PC-9 (cell line): ENCODE results near the gene SYNDIG1. TPM values are rescaled to one million over a fixed set of nuclear protein-coding genes. Genes with fewer than 3 reads are reported as not detected.

Experiments used
- BruUV-seq: library from RNA; stranded (reverse); fragments of 400-500 nt; replicated peaks from 2 replicates; lab custom pipeline; 2021; lab: Mats Ljungman, UMichigan
- CTCF ChIA-PET: fragments of 300-600 bp; sonication (Branson Sonifier 250); formaldehyde crosslinking; loops from one replicate; lab custom pipeline; 2022; ENCODE audit warnings: antibody characterized with exemption; lab: Charles Lee
- POLR2A ChIA-PET: fragments of 300-600 bp; sonication (Branson Sonifier 250); formaldehyde crosslinking; loops from one replicate; lab custom pipeline; 2022; ENCODE audit warnings: antibody characterized with exemption; ENCODE audit not compliant: unreplicated experiment; lab: Charles Lee
- DNase-seq, 2 experiments: peaks; one replicate each; pipeline versions ENCODE4 v3.0.0 to v3.0.0-alpha.2; 2015 to 2022; ENCODE audit warnings: mixed read lengths in 1 of 2
- H2AFZ ChIP-seq: fragments of 200-600 bp; sonication (generic); 2 replicates; pipeline ENCODE4 v1.8.1; 2017; ENCODE audit warnings: antibody characterized with exemption
- H3F3A ChIP-seq: fragments of 200-600 bp; sonication (generic); 2 replicates; pipeline ENCODE4 v1.8.1; 2017; ENCODE audit warnings: antibody characterized with exemption, mild to moderate bottlenecking, low read depth; ENCODE audit not compliant: insufficient read depth
- H3K27ac ChIP-seq: fragments of 200-600 bp; sonication (generic); 2 replicates; pipeline ENCODE4 v1.6.1; 2016; ENCODE audit warnings: mixed run types
- H3K27me3 ChIP-seq: fragments of 200-600 bp; sonication (generic); 2 replicates; pipeline ENCODE4 v1.6.1; 2016; ENCODE audit warnings: low read depth, mixed run types; ENCODE audit not compliant: insufficient read depth
- H3K36me3 ChIP-seq: fragments of 200-600 bp; sonication (generic); 2 replicates; pipeline ENCODE4 v1.6.1; 2016; ENCODE audit warnings: low read depth, mixed run types
- H3K4me1 ChIP-seq: fragments of 200-600 bp; sonication (generic); replicated peaks from 2 replicates; pipeline ENCODE4 v1.6.1; 2016; ENCODE audit warnings: mixed run types; ENCODE audit not compliant: insufficient read depth
- H3K4me2 ChIP-seq: fragments of 200-600 bp; sonication (generic); 2 replicates; pipeline ENCODE4 v1.6.1; 2017; ENCODE audit warnings: mixed run types
- H3K4me3 ChIP-seq: fragments of 200-600 bp; sonication (generic); 2 replicates; pipeline ENCODE4 v1.6.1; 2016; ENCODE audit warnings: mixed run types
- H3K79me2 ChIP-seq: fragments of 200-600 bp; sonication (generic); 2 replicates; pipeline ENCODE4 v1.6.1; 2017; ENCODE audit warnings: low read depth, mixed run types
- H3K9me2 ChIP-seq: fragments of 200-600 bp; sonication (generic); 2 replicates; pipeline ENCODE4 v1.8.1; 2017; ENCODE audit warnings: mild to moderate bottlenecking; ENCODE audit not compliant: insufficient read depth
- H3K9me3 ChIP-seq: fragments of 200-600 bp; sonication (generic); 2 replicates; pipeline ENCODE4 v1.8.1; 2016; ENCODE audit warnings: low read depth; ENCODE audit not compliant: insufficient read depth
- H4K20me1 ChIP-seq: fragments of 200-600 bp; sonication (generic); 2 replicates; pipeline ENCODE4 v1.8.1; 2017; ENCODE audit not compliant: insufficient read depth
- CTCF ChIP-seq: fragments of 200-600 bp; sonication (generic); conservative IDR thresholded peaks from 2 replicates; pipeline ENCODE4 v1.6.1; 2017; ENCODE audit warnings: mixed run types, antibody characterized with exemption, mild to moderate bottlenecking, moderate library complexity
- EZH2 ChIP-seq: fragments of 200-600 bp; sonication (generic); IDR thresholded peaks from 2 replicates; pipeline ENCODE4 v1.8.0; 2017; ENCODE audit warnings: antibody characterized with exemption, low read depth
- intact Hi-C: fragments of 100-400 bp; cut with micrococcal nuclease; formaldehyde crosslinking; loops from one replicate; pipeline ENCODE4 v1.10.0; 2022; ENCODE audit not compliant: unreplicated experiment
- total RNA-seq: library from RNA; stranded (reverse); gene quantifications from 2 replicates; pipeline ENCODE4 v1.2.3, GENCODE V29; 2021

SYNDIG1 gene
- total RNA-seq, 1 experiment from 2014 or later, result 0.17 TPM

- no TSS peak for BruUV-seq
- Histone ChIP-seq H3K79me2 (no peaks in the 10 kb centered on the region), H3K27me3 (no peaks in the 10 kb centered on the region), H3K9me2 (no peaks in the 10 kb centered on the region), H3K4me2 (no peak overlapping the region), H3F3A (no peaks in the 10 kb centered on the region), H3K4me1 (no peaks in the 10 kb centered on the region), H3K9me3 (no peaks in the 10 kb centered on the region), H3K36me3 (no peaks in the 10 kb centered on the region), H4K20me1 (no peaks in the 10 kb centered on the region), H2AFZ (no peak overlapping the region), H3K4me3 (no peak overlapping the region), H3K27ac (no peak overlapping the region)
- no peak for DNase-seq
- intact Hi-C loops, result no loop called here
- CTCF ChIA-PET, result no interaction called here
- TF ChIP-seq CTCF (no peak), EZH2 (no peak)
- POLR2A ChIA-PET, result no interaction called here
Measured at GRCh38 chr20:24584538-24585356, 115.3 kb downstream of the SYNDIG1 start.

- Histone ChIP-seq H3K9me2 (no peaks in the 10 kb centered on the region), H4K20me1 (no peaks in the 10 kb centered on the region), H3K4me3 (no peak overlapping the region), H3K36me3 (no peaks in the 10 kb centered on the region), H3K9me3 (no peaks in the 10 kb centered on the region), H3K27me3 (no peaks in the 10 kb centered on the region), H3K4me2 (no peak overlapping the region), H3K27ac (no peak overlapping the region), H2AFZ (no peak overlapping the region), H3F3A (no peaks in the 10 kb centered on the region), H3K4me1 (no peaks in the 10 kb centered on the region), H3K79me2 (no peaks in the 10 kb centered on the region)
- CTCF ChIA-PET, result no interaction called here
- no peak for DNase-seq
- BruUV-seq, result no TSS peak
- TF ChIP-seq CTCF (no peak), EZH2 (no peak)
- POLR2A ChIA-PET, result no interaction called here
- intact Hi-C loops, result no loop called here
Measured at GRCh38 chr20:24585796-24586522, 116.5 kb downstream of the SYNDIG1 start.

DNA sequence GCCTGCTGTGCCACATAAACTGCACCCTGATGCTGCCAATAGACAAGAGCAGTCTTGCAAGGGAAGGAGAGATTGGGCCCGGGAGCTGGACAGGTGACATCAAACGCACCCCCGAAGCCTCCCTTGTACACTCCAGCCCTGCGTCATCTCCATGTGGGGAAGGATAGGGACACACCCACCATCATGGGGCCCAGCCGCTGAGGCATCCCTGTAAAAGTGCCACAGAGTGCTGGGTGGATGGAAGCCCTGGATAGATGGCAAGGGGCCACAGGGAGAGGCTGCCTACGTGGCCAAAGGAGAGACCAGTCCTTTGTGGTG is 117.1 kb downstream of the SYNDIG1 start:
- no peaks in the 10 kb centered on the region for H3K9me2 ChIP-seq
- ChIA-PET POLR2A (no interaction called here), CTCF (no interaction called here)
- no peak for TF ChIP-seq EZH2
- TF ChIP-seq CTCF, result no peak
- intact Hi-C loops, result no loop called here
- BruUV-seq, result no TSS peak
- H3F3A ChIP-seq, result no peaks in the 10 kb centered on the region
- H4K20me1 ChIP-seq, result no peaks in the 10 kb centered on the region
- no peaks in the 10 kb centered on the region for H3K4me1 ChIP-seq
- no peaks in the 10 kb centered on the region for H3K9me3 ChIP-seq
- H3K4me3 ChIP-seq, result no peak overlapping the region
- H3K27ac ChIP-seq, result no peak overlapping the region
- H3K79me2 ChIP-seq, result no peaks in the 10 kb centered on the region
- H3K27me3 ChIP-seq, result no peaks in the 10 kb centered on the region
- no peak overlapping the region for H2AFZ ChIP-seq
- no peak overlapping the region for H3K4me2 ChIP-seq
- no peaks in the 10 kb centered on the region for H3K36me3 ChIP-seq
- DNase-seq, result no peak
